Duodenal mucosa (tissue), 2 donors: ENCODE results near the gene ARPC5L.
"Not testable (repeated sequence)": the region's sequence is repeated elsewhere in the genome, so short reads cannot be mapped to it uniquely, and the experiment has no call there.

ENCODE experiments used
- H3K27ac ChIP-seq: one replicate; pipeline ENCODE4 v1.7.0; 2013; ENCODE audit warnings: low read depth, low read length
- H3K27me3 ChIP-seq, 2 donors: one replicate each; pipeline ENCODE4 v1.7.0; 2013; ENCODE audit warnings: low read length in 2 of 2, control low read depth in 1 of 2; ENCODE audit not compliant: insufficient read depth in 2 of 2, control insufficient read depth in 1 of 2
- H3K36me3 ChIP-seq, 2 donors: one replicate each; pipeline ENCODE4 v1.7.0; 2013; ENCODE audit warnings: low read length in 2 of 2, control low read depth in 1 of 2; ENCODE audit not compliant: insufficient read depth in 2 of 2, control insufficient read depth in 1 of 2
- H3K4me1 ChIP-seq, 2 donors: one replicate each; pipeline ENCODE4 v1.7.0; 2013; ENCODE audit warnings: low read length in 2 of 2, control low read depth in 1 of 2; ENCODE audit not compliant: insufficient read depth in 2 of 2, control insufficient read depth in 1 of 2
- H3K4me3 ChIP-seq, 2 donors: one replicate each; pipeline ENCODE4 v1.7.0; 2013; ENCODE audit warnings: low read length in 2 of 2, low read depth in 1 of 2
- H3K9ac ChIP-seq, 2 donors: one replicate each; pipeline ENCODE4 v1.7.0; 2013; ENCODE audit warnings: low read length in 2 of 2, low read depth in 1 of 2
- H3K9me3 ChIP-seq, 2 donors: one replicate each; pipeline ENCODE4 v1.7.0; 2013; ENCODE audit warnings: low read length in 2 of 2, control low read depth in 1 of 2; ENCODE audit not compliant: control insufficient read depth in 1 of 2

ARPC5L gene

GRCh38 chr9:124828489-124829333 is 33.2 kb upstream of the ARPC5L start:
- H3K27me3 ChIP-seq, result no peaks in the 10 kb centered on the region
- no peaks in the 10 kb centered on the region for H3K9me3 ChIP-seq
- peaks cover 0 to 5% of the 10 kb centered on the region in 2 donors for H3K4me1 ChIP-seq
- no peaks in the 10 kb centered on the region for H3K36me3 ChIP-seq
- no peak overlapping the region for H3K27ac ChIP-seq
- H3K9ac ChIP-seq, result no peak overlapping the region
- no peak overlapping the region for H3K4me3 ChIP-seq

- Histone ChIP-seq H3K4me3 (no peak overlapping the region), H3K27ac (no peak overlapping the region), H3K9me3 (no peaks in the 10 kb centered on the region), H3K9ac (no peak overlapping the region), H3K36me3 (no peaks in the 10 kb centered on the region), H3K27me3 (no peaks in the 10 kb centered on the region), H3K4me1 (peaks cover under 1 to 6% of the 10 kb centered on the region in 2 donors)
Observed at GRCh38 chr9:124829334-124829669, 32.6 kb upstream of the ARPC5L start.

GRCh38 chr9:124830593-124830992 is 31.3 kb upstream of the ARPC5L start:
- H3K36me3 ChIP-seq, result no peaks in the 10 kb centered on the region
- no peak overlapping the region for H3K9ac ChIP-seq
- no peaks in the 10 kb centered on the region for H3K27me3 ChIP-seq
- peaks cover 13 to 19% of the 10 kb centered on the region in 2 donors for H3K4me1 ChIP-seq
- no peak overlapping the region for H3K4me3 ChIP-seq
- H3K27ac ChIP-seq, result no peak overlapping the region
- no peaks in the 10 kb centered on the region for H3K9me3 ChIP-seq

GRCh38 chr9:124831642-124832364 is 30.1 kb upstream of the ARPC5L start:
- Histone ChIP-seq H3K36me3 (no peaks in the 10 kb centered on the region), H3K4me1 (peaks cover 14 to 19% of the 10 kb centered on the region in 2 donors), H3K27me3 (no peaks in the 10 kb centered on the region), H3K9me3 (no peaks in the 10 kb centered on the region), H3K9ac (no peak overlapping the region), H3K27ac (no peak overlapping the region), H3K4me3 (no peak overlapping the region)

GRCh38 chr9:124834591-124834990 is 27.3 kb upstream of the ARPC5L start:
- Histone ChIP-seq H3K27ac (no peak overlapping the region), H3K27me3 (no peaks in the 10 kb centered on the region), H3K4me3 (no peak overlapping the region)

GRCh38 chr9:124835026-124835557 is 26.8 kb upstream of the ARPC5L start:
- no peak overlapping the region for H3K27ac ChIP-seq
- H3K9ac ChIP-seq, result no peak overlapping the region
- H3K27me3 ChIP-seq, result no peaks in the 10 kb centered on the region
- H3K9me3 ChIP-seq, result no peaks in the 10 kb centered on the region
- no peaks in the 10 kb centered on the region for H3K36me3 ChIP-seq
- H3K4me3 ChIP-seq, result no peak overlapping the region
- peaks cover 14 to 20% of the 10 kb centered on the region in 2 donors for H3K4me1 ChIP-seq

More at GRCh38 chr9:124834591-124834990, 27.3 kb upstream of the ARPC5L start:
- no peak overlapping the region for H3K9ac ChIP-seq
- no peaks in the 10 kb centered on the region for H3K36me3 ChIP-seq
- H3K9me3 ChIP-seq, result no peaks in the 10 kb centered on the region
- H3K4me1 ChIP-seq, result peaks cover 14 to 19% of the 10 kb centered on the region in 2 donors

- H3K9me3 ChIP-seq, H3K27me3 ChIP-seq, H3K4me3 ChIP-seq, H3K9ac ChIP-seq, H3K36me3 ChIP-seq, H3K27ac ChIP-seq: not testable (repeated sequence)
- peaks cover 14 to 18% of the 10 kb centered on the region in 2 donors for H3K4me1 ChIP-seq
Observed at GRCh38 chr9:124838132-124838531, 23.8 kb upstream of the ARPC5L start.

- H3K9ac ChIP-seq, H3K4me3 ChIP-seq, H3K36me3 ChIP-seq, H3K27me3 ChIP-seq, H3K9me3 ChIP-seq, H3K27ac ChIP-seq: not testable (repeated sequence)
- H3K4me1 ChIP-seq, result peaks cover 14 to 18% of the 10 kb centered on the region in 2 donors
Observed at GRCh38 chr9:124838567-124839275, 23.2 kb upstream of the ARPC5L start.

GRCh38 chr9:124839612-124840299 is 22.2 kb upstream of the ARPC5L start:
- Histone ChIP-seq H3K36me3 (no peaks in the 10 kb centered on the region), H3K4me3 (no peak overlapping the region), H3K27ac (no peak overlapping the region), H3K27me3 (no peaks in the 10 kb centered on the region), H3K4me1 (peaks cover 9 to 13% of the 10 kb centered on the region in 2 donors), H3K9me3 (no peaks in the 10 kb centered on the region), H3K9ac (no peak overlapping the region)
